NCI-H146 treated with DMSO at 0.1 percent for 48 hours (cell line): Measurements from ENCODE around the gene HYCC1.

Experiments
- DNase-seq: peaks from one replicate; lab custom pipeline; 2025; ENCODE audit not compliant: unreplicated experiment; lab: John Stamatoyannopoulos, UW

Gene HYCC1

GRCh38 chr7:23017309-23017708 lies 3.4 kb upstream of the HYCC1 start:
- no peak for DNase-seq

GRCh38 chr7:23016345-23017253 lies 2.7 kb upstream of the HYCC1 start:
- DNase-seq = no peak

DNA sequence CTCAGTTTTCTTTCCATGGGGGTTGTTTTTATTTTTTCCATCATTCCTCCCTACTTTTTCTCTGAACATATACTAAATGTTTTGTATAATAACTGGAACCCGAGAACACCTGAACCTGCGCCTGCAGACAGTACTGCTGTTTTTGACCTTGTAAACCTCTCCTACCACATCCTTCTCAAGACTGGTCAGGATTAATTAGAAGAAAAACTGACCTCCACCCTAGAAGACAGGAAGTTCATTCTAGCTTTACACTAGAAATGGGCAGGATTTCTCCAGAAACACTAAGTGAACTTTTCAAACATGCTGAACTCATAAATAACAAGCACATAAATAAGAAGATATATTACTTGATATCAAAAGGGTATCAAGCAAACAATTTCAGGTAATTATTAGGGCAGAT lies 751 bp upstream of the HYCC1 start:
- DNase-seq = no peak

GRCh38 chr7:23012908-23013714 lies 819 bp downstream of the HYCC1 start:
- DNase-seq = no peak

DNA sequence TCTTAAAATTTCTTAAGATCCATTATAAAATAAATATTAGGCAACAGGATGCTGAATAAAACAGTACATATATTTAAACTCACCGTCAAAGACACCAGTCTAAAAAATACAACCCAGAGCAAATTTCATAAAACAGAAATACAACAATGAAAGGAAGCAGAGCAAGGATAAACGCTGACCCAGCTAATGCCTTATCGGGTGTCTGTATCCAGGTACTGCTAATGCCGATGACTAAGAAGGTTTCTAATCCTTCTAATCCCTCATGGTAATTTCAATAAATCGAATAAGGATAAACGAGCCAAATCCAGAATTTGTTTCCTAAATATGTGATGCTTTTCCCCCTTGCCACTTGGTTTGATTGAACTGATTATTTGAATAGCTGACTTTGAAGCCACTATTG lies 1.7 kb downstream of the HYCC1 start:
- DNase-seq = no peak

DNA sequence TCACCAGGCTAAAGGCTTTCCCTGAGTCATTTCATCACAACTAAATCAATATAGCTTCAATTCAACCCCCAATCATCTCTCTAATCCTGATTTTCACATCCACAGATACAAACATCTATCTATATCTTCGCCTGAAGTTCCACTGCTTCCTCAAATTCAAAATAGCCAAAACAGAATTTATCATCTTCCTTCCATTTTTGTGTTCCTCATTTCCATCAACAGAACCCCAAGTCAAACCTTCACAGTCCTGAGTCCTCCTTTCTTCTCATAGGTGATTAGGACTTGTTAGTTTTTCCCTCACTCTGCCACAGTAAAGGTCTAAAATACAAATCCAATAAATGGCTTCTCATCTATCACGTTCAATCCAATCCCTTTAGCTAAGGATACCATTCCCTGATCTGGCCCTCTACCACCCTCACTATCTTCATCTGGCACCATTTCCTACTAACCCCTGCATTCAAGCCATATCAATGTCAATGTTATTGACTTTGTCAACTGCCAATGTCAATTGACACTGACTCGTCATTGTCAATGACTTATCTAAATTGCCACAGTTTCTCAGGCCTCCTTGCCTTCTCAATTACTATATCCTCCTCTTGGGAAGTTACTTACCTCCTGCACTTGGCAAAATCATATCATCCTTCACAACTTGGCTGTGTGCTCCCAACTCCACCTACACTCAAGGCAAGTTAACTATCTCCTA lies 2.6 kb downstream of the HYCC1 start:
- no peak for DNase-seq

- no peak for DNase-seq
Measured at GRCh38 chr7:23009303-23009702, 4.6 kb downstream of the HYCC1 start.

DNA sequence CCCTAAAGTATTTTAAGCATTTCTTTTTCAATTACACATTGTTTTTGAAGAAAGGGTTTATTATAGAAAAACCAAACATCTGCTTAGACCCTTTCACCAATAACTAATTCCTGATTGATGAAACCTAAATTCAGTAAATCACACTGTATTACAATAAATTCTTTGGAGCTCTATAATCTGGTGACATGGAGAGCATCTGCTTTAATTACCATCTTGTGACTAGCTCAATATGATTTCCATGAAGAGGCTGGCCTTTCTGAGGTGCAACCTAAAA lies 9.7 kb downstream of the HYCC1 start:
- no peak for DNase-seq

DNA sequence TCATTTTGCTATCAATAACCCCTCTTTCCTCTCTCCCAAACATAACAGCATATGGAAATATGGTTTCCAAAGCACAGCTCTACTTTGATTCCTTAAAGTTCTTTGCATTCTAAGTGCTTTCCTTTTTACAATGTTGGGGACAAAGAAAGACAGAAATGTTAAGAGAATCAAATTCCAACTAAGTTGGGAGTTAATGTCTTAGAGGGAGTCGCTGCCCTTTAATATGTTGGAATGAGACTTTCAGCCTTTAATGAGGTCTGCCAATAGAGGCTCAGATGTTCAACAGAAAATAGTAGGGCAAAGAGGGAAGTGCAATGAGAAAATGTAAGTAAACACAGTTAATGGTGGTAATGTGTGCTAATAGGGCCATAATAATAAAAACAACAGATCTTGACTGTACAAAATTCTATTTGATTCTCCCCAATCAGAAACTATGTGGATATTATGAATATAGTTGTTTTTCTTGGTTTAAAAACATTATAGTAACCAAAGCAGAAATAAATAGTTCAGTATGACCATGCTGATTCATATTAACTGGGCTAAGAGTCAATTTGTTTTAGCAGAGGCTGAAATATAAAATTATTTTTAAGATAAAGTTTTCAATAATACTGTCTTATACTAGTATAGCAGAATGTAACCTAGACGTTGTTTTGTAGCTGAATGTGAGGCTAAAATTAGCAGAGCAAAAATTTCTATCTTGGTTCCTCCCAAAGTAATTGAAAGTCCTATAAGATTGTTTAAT lies 10.3 kb downstream of the HYCC1 start:
- no peak for DNase-seq

GRCh38 chr7:23002698-23003097 lies 11.2 kb downstream of the HYCC1 start:
- no peak for DNase-seq

GRCh38 chr7:23001610-23002009 lies 12.3 kb downstream of the HYCC1 start:
- DNase-seq = no peak

DNA sequence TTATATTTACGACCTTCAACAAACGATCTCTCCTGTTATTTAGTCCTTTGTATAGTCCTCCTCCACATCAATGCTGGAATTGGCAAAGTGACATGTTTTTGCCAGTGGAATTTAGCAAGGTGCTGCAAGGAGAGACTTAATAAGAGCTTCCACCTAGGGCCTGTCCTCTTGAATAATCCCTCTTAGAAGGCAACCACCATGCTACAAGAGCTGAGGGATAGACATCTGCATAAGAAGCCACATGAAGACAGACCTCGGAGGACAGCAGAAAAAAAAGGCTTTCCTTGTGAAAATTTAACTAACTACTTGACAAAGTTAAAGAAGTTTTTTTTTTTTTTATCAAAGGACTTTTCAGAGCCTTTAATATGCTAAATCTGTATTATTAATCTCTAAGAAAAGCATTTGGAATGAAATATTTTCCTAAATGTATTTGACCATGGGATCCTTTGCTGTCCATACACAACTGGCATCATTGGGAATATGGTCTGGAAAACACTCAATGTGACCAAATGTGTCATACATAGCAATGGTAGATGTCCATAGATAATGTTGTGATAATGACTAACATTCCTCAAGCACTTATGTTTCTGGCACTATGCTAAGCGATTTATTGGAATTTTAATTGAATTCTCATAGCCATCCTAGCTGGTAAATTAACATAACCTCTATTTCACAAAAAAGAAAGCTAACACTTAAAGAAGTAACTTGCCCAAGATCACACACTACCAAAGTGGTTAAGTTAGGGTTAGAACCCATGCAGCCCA lies 13.2 kb downstream of the HYCC1 start:
- no peak for DNase-seq

DNA sequence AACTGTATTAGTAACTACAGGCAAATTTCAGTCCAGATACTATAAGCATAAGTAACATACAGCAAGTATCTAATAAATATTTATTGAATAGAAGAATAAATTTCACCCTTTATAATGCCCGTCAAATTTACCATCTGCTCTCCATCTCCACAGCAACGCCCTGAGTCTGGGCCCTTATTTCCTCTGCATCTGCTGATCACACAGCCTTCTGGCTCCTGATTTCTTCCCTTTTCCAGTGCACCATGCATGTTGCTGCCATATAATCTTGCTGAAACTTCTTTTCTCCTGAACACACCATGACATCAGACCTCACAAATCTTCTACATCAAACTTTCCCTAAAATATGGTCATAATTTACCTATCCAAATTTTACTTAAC lies 15.4 kb downstream of the HYCC1 start:
- no peak for DNase-seq

DNA sequence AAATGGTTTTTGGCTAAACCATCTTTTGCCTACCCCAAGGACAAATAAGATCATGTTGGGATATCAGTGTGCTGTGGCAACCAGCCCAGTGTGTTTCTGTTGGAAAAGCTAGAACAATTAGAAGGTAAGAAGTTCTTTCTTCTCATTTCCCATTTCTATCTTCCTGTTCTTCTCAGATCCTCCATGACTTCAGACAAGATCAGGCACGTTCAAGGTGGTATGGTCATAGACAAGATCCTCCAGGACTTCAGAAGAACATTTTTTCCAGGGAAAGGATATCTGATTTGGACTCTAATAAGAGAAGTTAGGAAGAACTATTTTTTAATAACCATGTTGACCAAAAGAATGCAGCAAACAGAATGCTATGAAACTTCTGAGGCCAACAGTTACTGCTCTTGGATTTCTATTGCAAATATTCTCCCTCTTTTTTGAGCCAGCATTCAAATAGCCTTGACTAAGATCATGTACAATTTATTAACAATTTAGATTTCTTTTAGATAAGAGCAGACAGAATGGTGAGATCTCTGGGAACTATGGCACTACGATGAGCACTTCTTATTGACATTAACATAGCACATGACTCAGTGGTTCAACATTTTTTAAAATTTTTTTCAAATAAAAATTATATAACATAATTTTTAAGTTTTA lies 15.9 kb downstream of the HYCC1 start:
- DNase-seq = no peak

- DNase-seq = no peak
Measured at GRCh38 chr7:22996470-22996869, 17.5 kb downstream of the HYCC1 start.

GRCh38 chr7:22995011-22995410 lies 18.9 kb downstream of the HYCC1 start:
- no peak for DNase-seq

GRCh38 chr7:22992874-22993840 lies 20.8 kb downstream of the HYCC1 start:
- DNase-seq = no peak

GRCh38 chr7:22990588-22990949 lies 23.4 kb downstream of the HYCC1 start:
- DNase-seq = no peak
